NB4 (cell line): ENCODE measurements around the gene SCO1.

ENCODE experiments used
- DNase-seq: peaks from one replicate; pipeline ENCODE4 v3.0.0; 2010; ENCODE audit warnings: low read depth
- H3K4me3 ChIP-seq: one replicate; pipeline ENCODE4 v1.5.1; 2011; ENCODE audit warnings: mild to moderate bottlenecking, low read depth, low read length, moderate library complexity
- CTCF ChIP-seq: IDR thresholded peaks from one replicate; pipeline ENCODE4 v1.5.1; 2012; ENCODE audit warnings: low read depth, low read length
- MAX ChIP-seq: IDR thresholded peaks from 2 replicates; pipeline ENCODE4 v1.6.1; 2011; ENCODE audit warnings: low read depth, low read length
- MYC ChIP-seq: IDR thresholded peaks from 2 replicates; pipeline ENCODE4 v1.6.1; 2011; ENCODE audit warnings: low read depth, low read length
- POLR2A ChIP-seq: IDR thresholded peaks from 2 replicates; pipeline ENCODE4 v1.6.1; 2011; ENCODE audit warnings: mild to moderate bottlenecking; ENCODE audit not compliant: insufficient read length; ENCODE audit errors: extremely low read depth

SCO1 gene

GRCh38 chr17:10741416-10742135, 44.2 kb upstream of the SCO1 start:
- no peak overlapping the region for H3K4me3 ChIP-seq
- no peak for TF ChIP-seq MAX
- no peak for DNase-seq

DNA sequence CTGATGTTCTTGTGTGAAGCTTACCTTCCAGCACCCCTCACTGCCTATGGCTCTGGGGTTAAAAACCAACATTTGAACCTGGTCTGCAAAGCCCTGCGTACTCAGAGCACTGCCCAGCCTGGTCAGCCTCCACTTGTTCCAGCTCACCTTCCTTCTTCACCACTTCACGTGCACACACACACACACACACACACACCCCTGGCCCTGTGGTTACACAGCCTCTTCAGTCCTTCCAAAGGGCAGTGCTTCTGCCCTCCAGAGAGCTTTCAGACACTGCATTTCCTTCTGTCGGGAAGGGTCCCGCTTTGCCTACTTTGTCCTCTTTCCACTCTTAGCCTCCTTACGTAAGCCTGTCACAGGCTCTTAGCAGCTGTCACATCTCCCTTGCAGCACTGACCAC, 42.1 kb upstream of the SCO1 start:
- H3K4me3 ChIP-seq: no peak overlapping the region
- no peak for TF ChIP-seq CTCF
- no peak for TF ChIP-seq POLR2A
- no peak for TF ChIP-seq MYC
- no peak for TF ChIP-seq MAX
- DNase-seq: no peak

- no peak for DNase-seq
These were observed 41.4 kb upstream of the SCO1 start for GRCh38 chr17:10738521-10739258.

GRCh38 chr17:10737736-10738135, 40.4 kb upstream of the SCO1 start:
- H3K4me3 ChIP-seq: no peak overlapping the region
- DNase-seq: no peak
- TF ChIP-seq MAX: no peak
- no peak for TF ChIP-seq MYC
- no peak for TF ChIP-seq POLR2A
- no peak for TF ChIP-seq CTCF

More at GRCh38 chr17:10738521-10739258, 41.4 kb upstream of the SCO1 start:
- no peak overlapping the region for H3K4me3 ChIP-seq
- TF ChIP-seq MYC: no peak
- TF ChIP-seq MAX: no peak
- TF ChIP-seq CTCF: no peak
- no peak for TF ChIP-seq POLR2A

GRCh38 chr17:10737168-10737622, 39.9 kb upstream of the SCO1 start:
- peak; percentile 81 for TF ChIP-seq CTCF
- TF ChIP-seq MAX: no peak
- DNase-seq: peak; percentile 53
- no peak overlapping the region for H3K4me3 ChIP-seq

DNA sequence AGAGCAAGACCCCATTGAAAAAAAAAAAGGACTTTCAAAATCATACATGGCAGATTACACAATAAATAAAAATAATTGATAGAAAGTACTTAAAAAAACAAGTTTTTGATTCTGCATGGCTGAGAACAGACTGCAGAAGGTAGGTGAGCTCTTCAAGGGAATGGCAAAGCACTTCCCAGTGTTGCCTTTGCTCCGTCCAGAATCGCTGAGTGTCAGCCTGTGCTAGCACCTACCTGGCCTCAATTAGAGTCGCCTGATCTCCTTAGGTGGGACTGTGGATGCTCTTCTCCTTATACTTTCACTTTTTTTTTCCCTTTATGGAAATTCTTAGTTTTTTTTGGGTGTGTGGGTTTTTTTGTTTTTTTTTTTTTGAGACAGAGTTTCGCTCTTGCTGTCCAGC, 38.5 kb upstream of the SCO1 start:
- TF ChIP-seq CTCF: no peak
- TF ChIP-seq MAX: no peak
- TF ChIP-seq POLR2A: no peak
- TF ChIP-seq MYC: no peak
- no peak for DNase-seq
- H3K4me3 ChIP-seq: no peak overlapping the region
